OCI-M2 (cell line): ENCODE measurements around the gene RBM44.

ENCODE experiments used
- DNase-seq: peaks from one replicate; lab custom pipeline; 2025; ENCODE audit not compliant: unreplicated experiment; lab: John Stamatoyannopoulos, UW

Gene RBM44

DNA sequence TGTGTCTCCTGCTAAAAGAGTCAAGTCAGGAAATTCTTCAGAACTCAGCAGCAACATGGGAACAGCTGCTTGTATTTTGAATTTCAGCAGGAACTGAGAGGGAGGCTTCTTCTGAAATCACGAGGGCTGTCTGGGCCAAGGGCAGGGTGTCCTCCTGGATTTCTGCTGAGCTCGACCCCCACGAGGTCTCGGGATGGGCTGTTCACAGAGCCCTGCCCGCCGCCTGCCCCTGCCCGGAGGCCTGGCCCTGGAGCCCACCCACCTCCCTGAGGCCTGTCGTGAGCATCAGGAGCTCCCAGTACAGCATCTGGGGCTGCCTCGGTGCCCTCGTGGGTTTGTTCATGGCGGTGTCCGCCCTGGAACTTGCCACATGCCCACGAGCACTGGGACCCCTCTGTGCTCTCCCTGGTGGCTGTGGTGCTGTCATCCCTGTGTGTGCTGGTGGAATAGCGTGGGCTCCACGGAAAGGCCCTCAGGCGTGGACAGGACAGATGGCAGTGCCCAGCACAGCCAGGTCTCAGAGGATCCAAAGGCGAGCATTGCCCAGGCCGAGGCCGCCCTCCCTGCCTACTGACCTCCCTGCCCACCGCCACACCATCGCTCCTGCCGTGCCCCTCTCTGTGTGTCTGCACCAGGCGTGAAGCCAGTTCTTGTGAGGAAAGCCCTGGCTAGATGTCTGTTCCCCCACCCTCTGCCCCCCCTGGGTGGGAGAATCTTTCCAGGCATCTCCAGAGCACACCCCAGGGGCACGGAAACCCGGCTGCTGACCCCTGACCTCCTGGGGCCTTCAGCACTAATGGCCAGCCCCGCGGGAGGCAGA is 86.7 kb downstream of the RBM44 start:
- no peak for DNase-seq

DNA sequence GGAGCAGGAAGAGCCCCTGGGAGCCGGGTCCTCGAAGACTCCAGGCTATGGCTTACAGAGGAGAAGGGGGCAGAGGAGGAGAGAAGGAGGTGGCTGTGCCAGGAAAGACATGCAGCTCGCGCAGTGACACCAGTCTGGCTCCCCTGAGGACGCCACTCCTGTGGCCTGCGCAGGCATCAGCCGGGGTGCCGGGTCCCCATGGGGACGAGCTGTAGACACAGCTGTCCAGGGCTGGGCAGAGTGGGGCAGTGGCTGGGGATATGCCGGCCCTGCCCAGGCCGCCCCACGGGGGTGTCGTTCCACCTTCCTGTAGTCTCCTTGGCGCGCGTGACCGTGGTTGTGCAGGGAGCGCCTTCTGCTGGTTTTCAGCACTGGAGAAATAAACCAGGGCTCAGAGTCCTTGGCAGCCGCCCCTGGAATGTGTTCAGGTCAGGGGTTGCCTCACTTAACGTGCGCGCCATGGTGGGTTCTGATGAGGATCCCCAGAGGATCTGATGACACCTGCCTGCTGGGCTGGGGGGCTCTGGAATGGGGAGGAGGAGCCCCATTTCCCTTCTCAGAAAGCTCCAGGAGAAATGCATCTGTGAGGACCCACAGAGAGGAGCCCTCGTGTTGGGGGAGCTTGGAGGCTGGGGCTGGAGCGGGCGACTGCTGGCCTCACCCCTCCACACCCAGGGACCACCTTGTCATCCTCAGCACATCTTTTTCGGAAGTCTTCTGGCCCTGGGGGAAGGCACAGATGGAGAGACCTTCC is 87.5 kb downstream of the RBM44 start:
- DNase-seq = no peak

DNA sequence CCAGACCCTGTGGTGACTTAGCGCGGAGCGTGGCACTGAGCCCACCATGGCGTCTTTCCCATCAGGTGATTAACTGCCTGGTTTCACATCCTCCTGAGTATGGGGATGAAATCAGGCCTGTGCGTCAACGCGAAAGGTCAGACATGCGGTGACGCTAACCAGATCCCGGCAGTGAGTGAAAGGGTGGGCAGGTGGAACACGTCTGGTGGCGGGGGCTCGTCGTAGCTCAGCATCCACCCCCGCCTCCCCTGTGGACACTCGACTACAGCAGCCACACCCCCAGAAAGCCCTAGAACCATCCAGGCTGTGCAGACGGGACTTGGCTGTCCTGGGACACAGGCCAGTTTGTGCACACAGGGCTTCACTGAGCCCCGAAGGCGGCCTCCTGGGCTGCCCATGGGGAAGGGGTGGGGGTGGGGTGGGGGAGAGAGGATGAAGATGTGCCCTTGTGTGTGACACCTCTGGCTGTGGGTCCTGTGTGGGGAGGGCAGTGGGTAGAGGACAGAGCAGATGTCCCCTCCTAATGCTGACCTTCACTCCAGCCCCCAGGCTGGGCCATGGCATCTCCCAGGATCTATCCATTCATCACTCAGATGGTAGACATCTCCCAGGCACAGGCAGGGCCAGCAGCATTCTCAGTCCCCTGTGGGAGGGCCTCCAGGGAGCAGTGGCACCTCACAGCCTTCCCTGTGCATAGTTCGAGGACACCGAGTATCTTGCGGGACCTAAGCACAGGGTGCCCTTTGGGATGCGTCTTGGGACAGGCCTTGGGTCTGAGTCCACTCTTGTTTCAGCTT is 88.3 kb downstream of the RBM44 start:
- DNase-seq = no peak

DNA sequence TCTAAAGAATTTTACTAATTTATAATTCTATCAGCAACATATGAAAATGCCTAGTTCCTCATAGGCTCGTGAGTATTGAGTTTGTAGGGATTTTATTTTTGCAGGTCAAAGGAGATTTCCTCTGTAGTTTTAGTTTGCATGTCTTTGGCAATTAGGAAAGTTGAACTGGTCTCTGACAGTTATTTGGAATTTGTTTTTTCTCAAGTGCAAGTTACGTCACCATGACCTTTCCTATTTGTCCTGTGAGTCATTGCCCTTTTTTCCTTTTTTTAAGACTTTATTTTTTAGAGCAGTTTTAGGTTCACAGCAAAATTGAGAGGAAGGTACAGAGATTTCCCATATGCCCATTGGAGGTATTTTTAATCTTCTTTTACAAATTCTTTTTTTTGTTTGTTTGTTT is 89.8 kb downstream of the RBM44 start:
- no peak for DNase-seq

DNA sequence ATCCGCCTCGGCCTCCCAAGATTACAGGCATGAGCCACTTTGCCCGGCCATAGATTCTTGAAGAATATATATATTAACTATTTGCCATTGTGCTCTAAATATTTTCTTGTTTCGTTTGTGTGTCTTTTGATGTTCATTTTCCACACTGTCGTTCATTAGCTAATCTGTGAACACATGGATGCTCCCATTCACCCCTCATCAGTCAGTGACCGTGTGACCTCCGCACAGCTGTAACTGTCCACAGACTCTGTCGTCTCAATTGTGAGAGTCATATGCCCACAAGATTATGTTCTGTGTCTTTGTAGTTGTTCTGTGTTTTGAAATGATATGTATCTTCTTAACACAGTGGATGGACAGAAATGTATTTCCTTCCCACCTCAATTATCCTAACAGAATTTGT is 90.4 kb downstream of the RBM44 start:
- no peak for DNase-seq

DNA sequence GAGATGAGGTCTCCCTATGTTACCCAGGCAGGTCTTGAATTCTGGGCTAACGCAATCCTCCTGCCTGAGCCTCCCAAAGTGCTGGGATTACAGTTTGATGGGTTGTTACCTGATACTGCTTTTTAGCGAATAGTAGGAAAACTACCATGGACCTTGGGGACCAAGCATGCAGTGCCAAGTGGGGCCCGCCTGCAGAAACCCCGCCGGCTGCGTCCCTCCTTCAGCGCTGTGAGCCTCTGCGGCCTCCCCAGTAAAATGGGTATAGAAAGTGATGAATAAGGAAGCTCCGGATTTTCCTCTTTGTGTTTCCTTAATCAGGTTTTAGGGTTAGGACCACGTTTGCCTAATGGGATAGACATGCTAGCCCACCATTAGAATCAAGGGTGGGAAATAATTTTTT is 91.2 kb downstream of the RBM44 start:
- no peak for DNase-seq
